Astrocyte of the hippocampus (primary cell): Measurements from ENCODE around the gene POFUT2.
A peak's percentile ranks its signal among the peaks of the same experiment; 100 is the strongest.

Source experiments
- DNase-seq: peaks from one replicate; pipeline ENCODE4 v3.0.0; 2011; ENCODE audit warnings: low read depth, low spot score

The POFUT2 gene

GRCh38 chr21:45287438-45288391 is at the start of gene POFUT2:
TSS of gene POFUT2 (minus strand) at chr21:45287895. CDS start at chr21:45287871, 24 bp downstream.
- DNase-seq = peak; percentile 99

- peak; percentile 73 for DNase-seq
Observed at GRCh38 chr21:45336870-45337269, 49.2 kb upstream of the POFUT2 start.

- DNase-seq = no peak
Observed at GRCh38 chr21:45336535-45336810, 48.8 kb upstream of the POFUT2 start.

GRCh38 chr21:45335761-45336534 is 48.3 kb upstream of the POFUT2 start:
- DNase-seq = no peak

- no peak for DNase-seq
Observed at GRCh38 chr21:45335151-45335760, 47.6 kb upstream of the POFUT2 start.

- DNase-seq = no peak
Observed at GRCh38 chr21:45334591-45335081, 46.9 kb upstream of the POFUT2 start.

- DNase-seq = no peak
Observed at GRCh38 chr21:45334134-45334533, 46.4 kb upstream of the POFUT2 start.

GRCh38 chr21:45333583-45334121 is 46.0 kb upstream of the POFUT2 start:
- DNase-seq = peak; percentile 81

GRCh38 chr21:45332981-45333582 is 45.4 kb upstream of the POFUT2 start:
- DNase-seq = no peak

- no peak for DNase-seq
Observed at GRCh38 chr21:45332415-45332814, 44.7 kb upstream of the POFUT2 start.

- DNase-seq = no peak
Observed at GRCh38 chr21:45331531-45332147, 43.9 kb upstream of the POFUT2 start.

- no peak for DNase-seq
Observed at GRCh38 chr21:45330851-45331261, 43.2 kb upstream of the POFUT2 start.

- DNase-seq = peak; percentile 94
Observed at GRCh38 chr21:45330075-45330781, 42.5 kb upstream of the POFUT2 start.

GRCh38 chr21:45329261-45330074 is 41.8 kb upstream of the POFUT2 start:
- DNase-seq = no peak

GRCh38 chr21:45328198-45329091 is 40.8 kb upstream of the POFUT2 start:
- DNase-seq = no peak

- DNase-seq = no peak
Observed at GRCh38 chr21:45327441-45328197, 39.9 kb upstream of the POFUT2 start.

- no peak for DNase-seq
Observed at GRCh38 chr21:45326891-45327440, 39.3 kb upstream of the POFUT2 start.
